Colonic mucosa (tissue), 4 donors: ENCODE data around the gene GALNT16. TPM values are rescaled to one million over a fixed set of nuclear protein-coding genes. Genes with fewer than 3 reads are reported as not detected.

Source experiments
- DNase-seq: peaks from one replicate; pipeline ENCODE4 v3.0.0-alpha.2; 2020
- H3K27ac ChIP-seq: fragments of 200-600 bp; one replicate; pipeline ENCODE4 v1.8.0; 2021
- H3K27me3 ChIP-seq: fragments of 200-600 bp; one replicate; pipeline ENCODE4 v1.8.0; 2021
- H3K36me3 ChIP-seq: fragments of 200-600 bp; one replicate; pipeline ENCODE4 v1.8.0; 2021
- H3K4me1 ChIP-seq: fragments of 200-600 bp; one replicate; pipeline ENCODE4 v1.8.0; 2021; ENCODE audit warnings: mild to moderate bottlenecking
- H3K4me3 ChIP-seq: fragments of 200-600 bp; one replicate; pipeline ENCODE4 v1.8.0; 2021
- H3K9ac ChIP-seq, 2 donors: one replicate each; pipeline ENCODE4 v1.7.0; 2013; ENCODE audit warnings: control low read depth in 2 of 2, low read depth in 2 of 2, low read length in 2 of 2
- H3K9me3 ChIP-seq: fragments of 200-600 bp; one replicate; pipeline ENCODE4 v1.8.0; 2021
- intact Hi-C: fragments of 100-400 bp; cut with DNase I; formaldehyde crosslinking; loops from one replicate; pipeline ENCODE4 v1.14.1; 2022
- total RNA-seq, 2 donors: library from RNA; stranded (reverse); fragmentation: NEBNext Ultra II Directional in 1 of 2; extraction: Animal tissue kit (Norgen Biotek cat#: 25700) in 1 of 2; gene quantifications; one replicate each; pipeline ENCODE4 v1.2.1, GENCODE V29; 2021
- TF ChIP-seq, protein P1 (sequence below): fragments of 200-600 bp; IDR thresholded peaks from one replicate; pipeline ENCODE4 v1.8.0; 2022; ENCODE audit warnings: antibody characterized with exemption, mild to moderate bottlenecking
- donor health status: healthy.
- donor health status: DM: no; HTN: no; CAD: no.
- donor health status: DM: no; HTN: no; CAD: no.

The GALNT16 gene
- total RNA-seq, 2 donors from 2014 or later, result 0.22 to 1.6 TPM

DNA sequence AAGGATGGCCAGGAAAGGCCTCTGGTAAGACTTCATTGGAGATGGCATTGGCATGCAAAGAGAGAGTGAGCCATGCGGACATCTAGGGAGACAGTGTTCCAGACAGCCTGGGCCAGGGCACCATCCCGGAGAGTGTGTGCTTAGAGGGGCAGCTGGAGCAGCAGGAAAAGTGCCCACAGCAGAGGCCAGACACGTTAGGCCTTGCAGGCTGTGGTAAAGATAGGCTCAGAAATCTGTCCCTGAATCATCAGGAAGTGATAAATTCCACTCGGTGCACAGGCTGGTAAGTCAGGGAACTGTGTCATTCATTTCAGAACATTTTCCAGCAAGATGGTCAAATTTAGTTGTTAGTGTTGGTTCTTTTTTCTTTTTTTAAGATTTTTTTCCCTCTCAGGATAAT, 8.8 kb downstream of the GALNT16 start:
- Histone ChIP-seq H3K4me1 (no peaks in the 10 kb centered on the region), H3K36me3 (no peaks in the 10 kb centered on the region), H3K9me3 (no peaks in the 10 kb centered on the region), H3K27ac (no peak overlapping the region), H3K9ac (no peak overlapping the region), H3K4me3 (no peak overlapping the region), H3K27me3 (no peaks in the 10 kb centered on the region)
- TF ChIP-seq, protein P1, sequence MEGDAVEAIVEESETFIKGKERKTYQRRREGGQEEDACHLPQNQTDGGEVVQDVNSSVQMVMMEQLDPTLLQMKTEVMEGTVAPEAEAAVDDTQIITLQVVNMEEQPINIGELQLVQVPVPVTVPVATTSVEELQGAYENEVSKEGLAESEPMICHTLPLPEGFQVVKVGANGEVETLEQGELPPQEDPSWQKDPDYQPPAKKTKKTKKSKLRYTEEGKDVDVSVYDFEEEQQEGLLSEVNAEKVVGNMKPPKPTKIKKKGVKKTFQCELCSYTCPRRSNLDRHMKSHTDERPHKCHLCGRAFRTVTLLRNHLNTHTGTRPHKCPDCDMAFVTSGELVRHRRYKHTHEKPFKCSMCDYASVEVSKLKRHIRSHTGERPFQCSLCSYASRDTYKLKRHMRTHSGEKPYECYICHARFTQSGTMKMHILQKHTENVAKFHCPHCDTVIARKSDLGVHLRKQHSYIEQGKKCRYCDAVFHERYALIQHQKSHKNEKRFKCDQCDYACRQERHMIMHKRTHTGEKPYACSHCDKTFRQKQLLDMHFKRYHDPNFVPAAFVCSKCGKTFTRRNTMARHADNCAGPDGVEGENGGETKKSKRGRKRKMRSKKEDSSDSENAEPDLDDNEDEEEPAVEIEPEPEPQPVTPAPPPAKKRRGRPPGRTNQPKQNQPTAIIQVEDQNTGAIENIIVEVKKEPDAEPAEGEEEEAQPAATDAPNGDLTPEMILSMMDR, result no peak
- intact Hi-C loops, result no loop called here
- no peak for DNase-seq

DNA sequence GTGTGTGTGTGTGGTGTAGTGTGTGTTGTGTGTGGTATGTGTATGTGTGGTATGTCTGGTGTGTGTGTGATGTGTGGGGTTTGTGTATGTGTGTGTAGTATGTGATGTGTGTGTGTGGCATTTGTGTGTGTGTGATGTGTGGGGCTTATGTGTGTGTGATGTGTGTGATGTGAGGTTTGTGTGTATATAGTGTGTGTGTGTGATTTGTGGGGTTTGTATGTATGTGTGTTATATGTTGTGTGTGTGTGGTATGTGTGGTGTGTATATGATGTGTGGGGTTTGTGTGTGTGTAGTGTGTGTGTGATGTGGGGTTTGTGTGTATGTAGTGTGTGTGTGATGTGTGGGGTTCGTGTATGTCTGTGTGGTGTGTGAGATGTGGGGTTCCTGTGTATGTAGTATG, 9.4 kb downstream of the GALNT16 start:
- Histone ChIP-seq H3K27me3 (no peaks in the 10 kb centered on the region), H3K9ac (no peak overlapping the region), H3K36me3 (no peaks in the 10 kb centered on the region), H3K4me1 (no peaks in the 10 kb centered on the region), H3K27ac (no peak overlapping the region), H3K9me3 (no peaks in the 10 kb centered on the region), H3K4me3 (no peak overlapping the region)
- intact Hi-C loops, result no loop called here
- TF ChIP-seq, protein P1, result no peak
- no peak for DNase-seq

DNA sequence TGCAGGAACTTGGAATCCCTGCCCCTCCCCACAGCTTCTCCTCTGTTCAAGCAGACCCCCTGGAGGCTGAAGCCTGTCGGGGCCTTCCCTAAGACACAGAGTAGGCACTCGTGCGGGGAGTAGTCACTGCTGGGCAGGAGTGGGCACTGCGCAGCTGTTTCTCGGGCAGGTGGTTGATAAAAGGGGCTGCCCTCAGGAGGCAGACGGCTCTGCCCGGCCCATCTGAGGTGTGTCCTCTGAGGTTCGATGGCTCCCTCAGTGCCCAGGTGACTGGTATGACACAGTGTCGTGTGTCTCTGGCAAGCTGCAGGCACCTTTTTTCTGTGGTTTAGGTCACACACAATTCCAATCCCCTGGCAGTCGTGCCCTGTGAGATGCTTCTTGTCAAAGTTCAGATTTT, 10.1 kb downstream of the GALNT16 start:
- TF ChIP-seq, protein P1, result no peak
- Histone ChIP-seq H3K4me3 (no peak overlapping the region), H3K9me3 (no peaks in the 10 kb centered on the region), H3K9ac (no peak overlapping the region), H3K27me3 (no peaks in the 10 kb centered on the region), H3K36me3 (no peaks in the 10 kb centered on the region), H3K27ac (no peak overlapping the region), H3K4me1 (no peaks in the 10 kb centered on the region)
- no peak for DNase-seq
- intact Hi-C loops, result no loop called here

- no peak overlapping the region for H3K4me3 ChIP-seq
- H3K9ac ChIP-seq, result no peak overlapping the region
- H3K9me3 ChIP-seq, result no peaks in the 10 kb centered on the region
- H3K27me3 ChIP-seq, result no peaks in the 10 kb centered on the region
- no peaks in the 10 kb centered on the region for H3K36me3 ChIP-seq
- DNase-seq, result no peak
- H3K4me1 ChIP-seq, result no peaks in the 10 kb centered on the region
- intact Hi-C loops, result no loop called here
- H3K27ac ChIP-seq, result no peak overlapping the region
- TF ChIP-seq, protein P1, result no peak
Measured at GRCh38 chr14:69270795-69271708, 11.1 kb downstream of the GALNT16 start.

DNA sequence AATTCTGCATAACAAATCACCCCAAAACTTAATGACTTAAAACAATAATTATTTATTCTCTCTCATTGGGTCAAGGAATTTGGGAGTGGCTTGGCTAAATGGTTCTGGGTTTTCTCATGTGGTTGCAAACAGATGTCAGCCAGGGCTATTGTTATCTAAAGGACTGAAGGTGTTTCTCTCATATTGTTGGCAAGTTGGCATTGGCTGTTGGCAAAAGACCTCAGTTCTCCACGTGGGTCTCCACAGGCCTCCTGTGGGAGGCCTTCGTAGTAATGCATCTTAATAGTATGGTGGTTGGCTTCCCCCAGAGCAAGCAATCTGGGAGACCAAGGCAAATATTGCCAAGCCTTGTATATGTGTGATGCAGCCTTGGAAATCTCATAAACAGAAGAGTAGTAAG, 14.4 kb downstream of the GALNT16 start:
- H3K4me1 ChIP-seq, result no peaks in the 10 kb centered on the region
- TF ChIP-seq, protein P1, result no peak
- H3K4me3 ChIP-seq, result no peak overlapping the region
- no peak overlapping the region for H3K9ac ChIP-seq
- intact Hi-C loops, result no loop called here
- DNase-seq, result no peak
- H3K27ac ChIP-seq, result no peak overlapping the region
- no peaks in the 10 kb centered on the region for H3K27me3 ChIP-seq
- H3K9me3 ChIP-seq, result no peaks in the 10 kb centered on the region
- no peaks in the 10 kb centered on the region for H3K36me3 ChIP-seq
